ENCODE results near the gene TMEM43.

TMEM43 gene

GRCh38 chr3:14151471-14152083 lies 26.7 kb downstream of the TMEM43 start:
- no peak for DNase-seq (ENCODE audit: low read depth in 3 of 3)

- no peak for DNase-seq (ENCODE audit: low read depth in 3 of 3)
These were observed 27.5 kb downstream of the TMEM43 start for GRCh38 chr3:14152233-14152962.

GRCh38 chr3:14152963-14153355 lies 28.1 kb downstream of the TMEM43 start:
- no peak for DNase-seq (ENCODE audit: low read depth in 3 of 3)

GRCh38 chr3:14153663-14154062 lies 28.8 kb downstream of the TMEM43 start:
- DNase-seq (ENCODE audit: low read depth in 3 of 3) = no peak

GRCh38 chr3:14154276-14154675 lies 29.4 kb downstream of the TMEM43 start:
- DNase-seq (ENCODE audit: low read depth in 3 of 3) = no peak

- no peak for DNase-seq (ENCODE audit: low read depth in 3 of 3)
These were observed 30.1 kb downstream of the TMEM43 start for GRCh38 chr3:14154895-14155440.

- no peak for DNase-seq (ENCODE audit: low read depth in 3 of 3)
These were observed 31.3 kb downstream of the TMEM43 start for GRCh38 chr3:14156201-14156600.

GRCh38 chr3:14156843-14157561 lies 32.1 kb downstream of the TMEM43 start:
- DNase-seq (ENCODE audit: low read depth in 3 of 3) = no peak

- no peak for DNase-seq (ENCODE audit: low read depth in 3 of 3)
These were observed 33.1 kb downstream of the TMEM43 start for GRCh38 chr3:14157951-14158350.

GRCh38 chr3:14158370-14158769 lies 33.5 kb downstream of the TMEM43 start:
- no peak for DNase-seq (ENCODE audit: low read depth in 3 of 3)

- DNase-seq (ENCODE audit: low read depth in 3 of 3) = no peak
These were observed 34.6 kb downstream of the TMEM43 start for GRCh38 chr3:14159426-14159825.

GRCh38 chr3:14161282-14161681 lies 36.4 kb downstream of the TMEM43 start:
- DNase-seq (ENCODE audit: low read depth in 3 of 3) = no peak

- DNase-seq (ENCODE audit: low read depth in 3 of 3) = no peak
These were observed 37.3 kb downstream of the TMEM43 start for GRCh38 chr3:14162178-14162577.

GRCh38 chr3:14166877-14167603 lies 42.2 kb downstream of the TMEM43 start:
- DNase-seq (ENCODE audit: low read depth in 3 of 3) = no peak

- DNase-seq (ENCODE audit: low read depth in 3 of 3) = no peak
These were observed 44.6 kb downstream of the TMEM43 start for GRCh38 chr3:14169435-14169834.

- DNase-seq (ENCODE audit: low read depth in 3 of 3) = no peak
These were observed 45.0 kb downstream of the TMEM43 start for GRCh38 chr3:14169871-14170270.

- DNase-seq (ENCODE audit: low read depth in 3 of 3) = no peak
These were observed 45.8 kb downstream of the TMEM43 start for GRCh38 chr3:14170531-14171159.

GRCh38 chr3:14172496-14172895 lies 47.6 kb downstream of the TMEM43 start:
- DNase-seq (ENCODE audit: low read depth in 3 of 3) = no peak

- no peak for DNase-seq (ENCODE audit: low read depth in 3 of 3)
These were observed 49.6 kb downstream of the TMEM43 start for GRCh38 chr3:14174483-14174882.

GRCh38 chr3:14175383-14176037 lies 50.7 kb downstream of the TMEM43 start:
- DNase-seq (ENCODE audit: low read depth in 3 of 3) = peak in 2 of 3 experiments; percentile 8 to 23
